Osteocyte (in vitro differentiated cells): ENCODE measurements around the gene VIPR1. TPM values are rescaled to one million over a fixed set of nuclear protein-coding genes. Genes with fewer than 3 reads are reported as not detected.
"Not testable (repeated sequence)": the region's sequence is repeated elsewhere in the genome, so short reads cannot be mapped to it uniquely, and the experiment has no call there.

ENCODE experiments used
- DNase-seq: peaks from one replicate; pipeline ENCODE4 v3.0.0; 2021; ENCODE audit warnings: mixed read lengths; ENCODE audit not compliant: unreplicated experiment; ENCODE audit errors: extremely low spot score
- H3K27ac Mint-ChIP-seq: one replicate; pipeline ENCODE4 v1.8.0; 2021; ENCODE audit warnings: mild to moderate bottlenecking, mixed read lengths; ENCODE audit not compliant: unreplicated experiment
- H3K27me3 Mint-ChIP-seq: one replicate; pipeline ENCODE4 v1.8.0; 2021; ENCODE audit warnings: mixed read lengths; ENCODE audit not compliant: unreplicated experiment
- H3K36me3 Mint-ChIP-seq: one replicate; pipeline ENCODE4 v1.8.0; 2021; ENCODE audit warnings: mixed read lengths; ENCODE audit not compliant: unreplicated experiment
- H3K4me1 Mint-ChIP-seq: one replicate; pipeline ENCODE4 v1.8.0; 2021; ENCODE audit warnings: mixed read lengths; ENCODE audit not compliant: unreplicated experiment
- H3K4me3 Mint-ChIP-seq: one replicate; pipeline ENCODE4 v1.8.0; 2021; ENCODE audit warnings: mild to moderate bottlenecking, moderate library complexity, mixed read lengths; ENCODE audit not compliant: unreplicated experiment
- H3K9me3 Mint-ChIP-seq: one replicate; pipeline ENCODE4 v1.8.0; 2021; ENCODE audit warnings: mixed read lengths; ENCODE audit not compliant: unreplicated experiment
- total RNA-seq: library from RNA; stranded (reverse); gene quantifications from 2 replicates; pipeline ENCODE4 v1.2.1, GENCODE V29; 2021
- TF ChIP-seq, protein P1 (sequence below): fragments of 200-600 bp; sonication (generic); IDR thresholded peaks from 2 replicates; pipeline ENCODE4 v1.5.0; 2021; ENCODE audit warnings: antibody characterized with exemption, mild to moderate bottlenecking, moderate library complexity

The VIPR1 gene
- total RNA-seq, 1 donor from 2014 or later = 8.9 TPM

GRCh38 chr3:42556089-42556632, 53.7 kb downstream of the VIPR1 start:
- H3K9me3 Mint-ChIP-seq = no peaks in the 10 kb centered on the region
- TF ChIP-seq, protein P1, sequence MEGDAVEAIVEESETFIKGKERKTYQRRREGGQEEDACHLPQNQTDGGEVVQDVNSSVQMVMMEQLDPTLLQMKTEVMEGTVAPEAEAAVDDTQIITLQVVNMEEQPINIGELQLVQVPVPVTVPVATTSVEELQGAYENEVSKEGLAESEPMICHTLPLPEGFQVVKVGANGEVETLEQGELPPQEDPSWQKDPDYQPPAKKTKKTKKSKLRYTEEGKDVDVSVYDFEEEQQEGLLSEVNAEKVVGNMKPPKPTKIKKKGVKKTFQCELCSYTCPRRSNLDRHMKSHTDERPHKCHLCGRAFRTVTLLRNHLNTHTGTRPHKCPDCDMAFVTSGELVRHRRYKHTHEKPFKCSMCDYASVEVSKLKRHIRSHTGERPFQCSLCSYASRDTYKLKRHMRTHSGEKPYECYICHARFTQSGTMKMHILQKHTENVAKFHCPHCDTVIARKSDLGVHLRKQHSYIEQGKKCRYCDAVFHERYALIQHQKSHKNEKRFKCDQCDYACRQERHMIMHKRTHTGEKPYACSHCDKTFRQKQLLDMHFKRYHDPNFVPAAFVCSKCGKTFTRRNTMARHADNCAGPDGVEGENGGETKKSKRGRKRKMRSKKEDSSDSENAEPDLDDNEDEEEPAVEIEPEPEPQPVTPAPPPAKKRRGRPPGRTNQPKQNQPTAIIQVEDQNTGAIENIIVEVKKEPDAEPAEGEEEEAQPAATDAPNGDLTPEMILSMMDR = no peak

GRCh38 chr3:42556817-42557216, 54.4 kb downstream of the VIPR1 start:
- not testable (repeated sequence) for DNase-seq, H3K4me1 Mint-ChIP-seq, H3K4me3 Mint-ChIP-seq, H3K27ac Mint-ChIP-seq, H3K27me3 Mint-ChIP-seq, H3K9me3 Mint-ChIP-seq
- H3K36me3 Mint-ChIP-seq = peaks cover 44% of the 10 kb centered on the region

More at GRCh38 chr3:42556089-42556632, 53.7 kb downstream of the VIPR1 start:
- DNase-seq = no peak
- no peak overlapping the region for H3K27ac Mint-ChIP-seq
- no peaks in the 10 kb centered on the region for H3K27me3 Mint-ChIP-seq
- no peaks in the 10 kb centered on the region for H3K4me1 Mint-ChIP-seq
- peaks cover 47% of the 10 kb centered on the region for H3K36me3 Mint-ChIP-seq
- H3K4me3 Mint-ChIP-seq = no peak overlapping the region

- Mint-ChIP-seq H3K36me3 (peaks cover 37% of the 10 kb centered on the region), H3K27me3 (no peaks in the 10 kb centered on the region), H3K27ac (no peak overlapping the region), H3K4me1 (no peaks in the 10 kb centered on the region), H3K4me3 (no peak overlapping the region), H3K9me3 (no peaks in the 10 kb centered on the region)
- TF ChIP-seq, protein P1 = peak; percentile 31
- DNase-seq = no peak
These were observed 55.4 kb downstream of the VIPR1 start for GRCh38 chr3:42557854-42558253.

DNA sequence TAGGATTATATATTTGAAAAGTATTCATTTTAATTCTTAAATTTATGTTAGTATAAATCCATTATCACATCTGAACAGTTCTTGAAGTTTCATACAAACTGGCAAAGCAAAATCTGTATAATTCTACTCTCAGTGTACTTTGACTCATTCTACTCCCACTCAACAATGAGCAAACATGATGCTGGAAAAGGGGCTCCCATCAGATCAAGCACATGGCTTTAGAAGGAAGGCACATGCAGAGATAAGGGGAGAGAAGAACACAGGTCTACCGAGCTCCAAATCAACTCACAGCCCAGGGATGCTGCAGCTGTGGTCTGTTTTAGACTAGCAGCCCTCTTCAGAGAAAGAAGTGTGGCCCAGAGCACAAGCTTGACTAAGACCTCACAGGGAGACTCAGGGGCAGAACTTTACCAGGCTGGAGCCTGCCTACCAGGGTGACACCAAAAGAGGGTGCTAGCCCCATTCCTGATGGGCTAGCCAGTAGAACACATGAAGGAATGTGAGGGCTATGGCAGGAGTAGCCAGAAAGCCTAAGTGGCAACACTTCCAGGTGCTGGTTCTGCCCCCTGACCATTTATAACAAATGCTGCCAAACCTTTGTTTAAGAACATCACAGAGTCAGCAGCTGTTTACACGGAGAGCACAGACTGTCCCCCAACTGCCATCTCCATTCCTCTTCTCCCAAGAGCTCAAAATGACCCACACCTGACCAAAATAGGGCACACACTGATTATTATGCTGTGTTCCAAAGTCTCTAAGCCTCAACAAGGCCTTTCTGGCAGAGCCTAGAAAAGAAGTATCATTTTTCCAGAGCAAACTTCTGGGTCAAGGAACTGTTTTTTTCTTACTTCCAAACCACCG, 59.8 kb downstream of the VIPR1 start:
- Mint-ChIP-seq H3K9me3 (no peaks in the 10 kb centered on the region), H3K36me3 (peaks cover 28% of the 10 kb centered on the region), H3K4me1 (no peaks in the 10 kb centered on the region), H3K27me3 (no peaks in the 10 kb centered on the region), H3K4me3 (no peak overlapping the region), H3K27ac (no peak overlapping the region)
- TF ChIP-seq, protein P1 = no peak
- DNase-seq = no peak

DNA sequence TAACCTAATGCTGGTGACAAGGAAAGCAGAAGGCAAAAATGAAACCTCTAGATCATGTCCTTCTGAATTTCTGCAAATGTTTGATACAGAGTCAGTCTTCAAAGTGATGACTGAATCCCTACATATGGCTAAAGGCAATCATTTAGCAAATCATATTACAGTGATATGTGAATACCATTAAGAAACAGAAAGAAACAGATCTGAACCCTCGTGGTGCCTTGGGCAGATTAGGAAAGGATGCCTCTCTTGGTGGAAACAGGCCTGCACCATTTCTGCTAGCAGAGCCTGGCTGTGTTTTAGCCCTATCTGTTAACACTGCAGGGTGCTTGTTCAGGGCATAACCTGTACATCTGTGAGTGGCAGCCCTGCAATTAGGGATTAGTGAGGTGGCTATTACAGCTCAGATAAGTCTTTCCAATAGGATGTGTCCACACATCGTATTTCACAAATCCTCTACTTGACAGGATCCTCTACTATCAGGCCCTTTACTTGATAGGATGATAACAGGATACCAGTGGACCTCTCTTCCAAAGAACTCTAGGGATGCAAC, 67.2 kb downstream of the VIPR1 start:
- TF ChIP-seq, protein P1 = no peak
- Mint-ChIP-seq H3K9me3 (no peaks in the 10 kb centered on the region), H3K36me3 (peaks cover 39% of the 10 kb centered on the region), H3K27me3 (no peaks in the 10 kb centered on the region), H3K27ac (no peak overlapping the region), H3K4me1 (peaks cover 3% of the 10 kb centered on the region), H3K4me3 (no peak overlapping the region)
- peak; percentile 23 for DNase-seq
